Prostate gland (tissue), 2 donors: ENCODE data around the gene EIF2B2.

Experiments
- POLR2A ChIP-seq: fragments of 450-650 bp; IDR thresholded peaks from one replicate; pipeline ENCODE4 v1.6.1; 2016; ENCODE audit warnings: antibody characterized with exemption, mild to moderate bottlenecking
- POLR2AphosphoS5 ChIP-seq: sonication (generic); formaldehyde crosslinking; IDR thresholded peaks from one replicate; pipeline ENCODE4 v1.6.1; 2017; ENCODE audit warnings: antibody characterized with exemption
- TF ChIP-seq, protein P1 (sequence below), 4 experiments: fragments of 200-600 bp in 2 of 4; fragments of 450-650 bp in 2 of 4; sonication (generic) in 2 of 4; IDR thresholded peaks; 1 replicate in 3 of 4; 2 replicates in 1 of 4; pipeline ENCODE4 v1.5.1; 2016 to 2019; ENCODE audit warnings: antibody characterized with exemption in 4 of 4, mild to moderate bottlenecking in 2 of 4, moderate library complexity in 2 of 4

DNA sequence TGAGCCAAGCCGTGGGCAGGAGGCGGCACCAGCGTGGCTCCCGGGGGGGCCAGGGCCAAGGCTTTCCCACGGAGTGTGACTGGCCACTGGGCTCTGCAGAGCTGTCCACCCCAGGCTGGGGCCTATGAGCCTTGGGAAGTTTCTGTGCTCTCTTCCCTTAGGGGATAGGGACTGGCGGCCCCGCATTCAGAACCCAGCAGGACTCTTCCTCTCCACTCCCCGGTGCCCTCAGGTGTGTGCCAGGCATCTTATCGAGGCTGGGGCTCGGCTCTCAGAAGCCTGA, 17.8 kb upstream of the EIF2B2 start:
- TF ChIP-seq, protein P1, sequence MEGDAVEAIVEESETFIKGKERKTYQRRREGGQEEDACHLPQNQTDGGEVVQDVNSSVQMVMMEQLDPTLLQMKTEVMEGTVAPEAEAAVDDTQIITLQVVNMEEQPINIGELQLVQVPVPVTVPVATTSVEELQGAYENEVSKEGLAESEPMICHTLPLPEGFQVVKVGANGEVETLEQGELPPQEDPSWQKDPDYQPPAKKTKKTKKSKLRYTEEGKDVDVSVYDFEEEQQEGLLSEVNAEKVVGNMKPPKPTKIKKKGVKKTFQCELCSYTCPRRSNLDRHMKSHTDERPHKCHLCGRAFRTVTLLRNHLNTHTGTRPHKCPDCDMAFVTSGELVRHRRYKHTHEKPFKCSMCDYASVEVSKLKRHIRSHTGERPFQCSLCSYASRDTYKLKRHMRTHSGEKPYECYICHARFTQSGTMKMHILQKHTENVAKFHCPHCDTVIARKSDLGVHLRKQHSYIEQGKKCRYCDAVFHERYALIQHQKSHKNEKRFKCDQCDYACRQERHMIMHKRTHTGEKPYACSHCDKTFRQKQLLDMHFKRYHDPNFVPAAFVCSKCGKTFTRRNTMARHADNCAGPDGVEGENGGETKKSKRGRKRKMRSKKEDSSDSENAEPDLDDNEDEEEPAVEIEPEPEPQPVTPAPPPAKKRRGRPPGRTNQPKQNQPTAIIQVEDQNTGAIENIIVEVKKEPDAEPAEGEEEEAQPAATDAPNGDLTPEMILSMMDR (IDR thresholded peaks at IDR 0.05) = no peak
- no peak for TF ChIP-seq POLR2A
- TF ChIP-seq POLR2AphosphoS5 = no peak
